Measurements from ENCODE around the gene CHCHD6.
A peak's percentile ranks its signal among the peaks of the same experiment; 100 is the strongest.

- no peak for TF ChIP-seq CTCF (conservative IDR thresholded peaks at IDR 0.05; ENCODE audit: low read depth, low read length)
- no peak for TF ChIP-seq CHD1 (IDR thresholded peaks at IDR 0.05; ENCODE audit: low read depth, low read length)
- TF ChIP-seq POLR2A (IDR thresholded peaks at IDR 0.05; ENCODE audit: low read depth, low read length), result no peak
- peak; percentile 96 for TF ChIP-seq MAFK (IDR thresholded peaks at IDR 0.05; ENCODE audit: low read depth, low read length)
- no peak for TF ChIP-seq MAZ (IDR thresholded peaks at IDR 0.05; ENCODE audit: borderline replicate concordance, low read depth, low read length)
- no peak for TF ChIP-seq CEBPB (IDR thresholded peaks at IDR 0.05; ENCODE audit: low read depth, low read length)
- no peak for TF ChIP-seq BHLHE40 (IDR thresholded peaks at IDR 0.05; ENCODE audit: low read depth, low read length)
- TF ChIP-seq RAD21 (IDR thresholded peaks at IDR 0.05; ENCODE audit: low read length), result no peak
- no peak for TF ChIP-seq MXI1 (IDR thresholded peaks at IDR 0.05; ENCODE audit: borderline replicate concordance, low read depth, low read length)
- TF ChIP-seq ELK1 (IDR thresholded peaks at IDR 0.05; ENCODE audit: borderline replicate concordance, low read depth, low read length), result no peak
- no peak for TF ChIP-seq RCOR1 (IDR thresholded peaks at IDR 0.05; ENCODE audit: insufficient replicate concordance, low read length)
Observed at GRCh38 chr3:126765187-126766069, 61.4 kb downstream of the CHCHD6 start.

Measured in IMR-90 (cell line).